ENCODE data around the gene PNPLA2. TPM values are rescaled to one million over a fixed set of nuclear protein-coding genes. Genes with fewer than 3 reads are reported as not detected.

PNPLA2 gene
- total RNA-seq, 1 donor from 2014 or later: 60.0 TPM

- DNase-seq: peak; percentile 11
Measured at GRCh38 chr11:783581-784015, 35.1 kb upstream of the PNPLA2 start.

- DNase-seq: no peak
Measured at GRCh38 chr11:786235-787083, 32.3 kb upstream of the PNPLA2 start.

GRCh38 chr11:787084-787675 lies 31.5 kb upstream of the PNPLA2 start:
- DNase-seq: no peak

- no peak for DNase-seq
Measured at GRCh38 chr11:788009-788640, 30.6 kb upstream of the PNPLA2 start.

- DNase-seq: no peak
Measured at GRCh38 chr11:788953-789940, 29.5 kb upstream of the PNPLA2 start.

GRCh38 chr11:789943-790342 lies 28.8 kb upstream of the PNPLA2 start, which contains the start of gene CEND1:
TSS of gene CEND1 (minus strand) at chr11:790090. CDS start at chr11:788576, 1,514 bp downstream.
- no peak for DNase-seq

GRCh38 chr11:790721-791564 lies 27.8 kb upstream of the PNPLA2 start:
- DNase-seq: no peak

- no peak for DNase-seq
Measured at GRCh38 chr11:791658-792534, 26.8 kb upstream of the PNPLA2 start.

- DNase-seq: no peak
Measured at GRCh38 chr11:792535-792821, 26.2 kb upstream of the PNPLA2 start.

GRCh38 chr11:792873-793272 lies 25.8 kb upstream of the PNPLA2 start:
- DNase-seq: no peak

- no peak for DNase-seq
Measured at GRCh38 chr11:793556-793955, 25.2 kb upstream of the PNPLA2 start.

- DNase-seq: no peak
Measured at GRCh38 chr11:794013-794765, 24.5 kb upstream of the PNPLA2 start.

- DNase-seq: no peak
Measured at GRCh38 chr11:794766-795633, 23.7 kb upstream of the PNPLA2 start.

GRCh38 chr11:795634-796564 lies 22.8 kb upstream of the PNPLA2 start:
- peak; percentile 70 for DNase-seq

GRCh38 chr11:796565-797295 lies 22.0 kb upstream of the PNPLA2 start:
- DNase-seq: no peak

- DNase-seq: peak; percentile 92
Measured at GRCh38 chr11:797296-798092, 21.2 kb upstream of the PNPLA2 start.

Data from skin of body (tissue), 2 donors.